Stimulated activated naive CD4-positive, alpha-beta T cell treated with Interleukin-2 at 50 U/mL for 16 hours (primary cell): ENCODE data around the gene SARM1.

Experiments
- DNase-seq: peaks from one replicate; lab custom pipeline; 2025; lab: John Stamatoyannopoulos, UW

SARM1 gene

GRCh38 chr17:28368915-28369683 lies 2.4 kb upstream of the SARM1 start:
- no peak for DNase-seq

- no peak for DNase-seq
Measured at GRCh38 chr17:28369684-28370034, 1.8 kb upstream of the SARM1 start.

- no peak for DNase-seq
Measured at GRCh38 chr17:28370035-28370743, 1.3 kb upstream of the SARM1 start, which contains the start of gene VTN. Gene VTN, minus strand, starts transcription at chr17:28370307. Its CDS starts 104 bp downstream, at chr17:28370203.

GRCh38 chr17:28370744-28371103 lies 770 bp upstream of the SARM1 start:
- DNase-seq = no peak

GRCh38 chr17:28372203-28372944 lies 880 bp downstream of the SARM1 start:
- DNase-seq = no peak

GRCh38 chr17:28372945-28373274 lies 1.4 kb downstream of the SARM1 start:
- no peak for DNase-seq

- DNase-seq = no peak
Measured at GRCh38 chr17:28379814-28380801, 8.6 kb downstream of the SARM1 start.

GRCh38 chr17:28381141-28381825 lies 9.8 kb downstream of the SARM1 start:
- DNase-seq = no peak

- DNase-seq = peak; percentile 60
Measured at GRCh38 chr17:28384281-28385036, 13.0 kb downstream of the SARM1 start.

GRCh38 chr17:28385037-28385400 lies 13.5 kb downstream of the SARM1 start:
- no peak for DNase-seq

- DNase-seq = no peak
Measured at GRCh38 chr17:28385406-28385805, 13.9 kb downstream of the SARM1 start.

GRCh38 chr17:28386391-28386790 lies 14.9 kb downstream of the SARM1 start:
- DNase-seq = no peak

GRCh38 chr17:28388106-28388505 lies 16.6 kb downstream of the SARM1 start:
- DNase-seq = no peak

GRCh38 chr17:28390141-28390540 lies 18.6 kb downstream of the SARM1 start:
- DNase-seq = no peak

- DNase-seq = no peak
Measured at GRCh38 chr17:28390563-28390962, 19.1 kb downstream of the SARM1 start.

GRCh38 chr17:28390984-28391383 lies 19.5 kb downstream of the SARM1 start:
- DNase-seq = no peak

GRCh38 chr17:28391401-28391800 lies 19.9 kb downstream of the SARM1 start:
- DNase-seq = no peak

- DNase-seq = no peak
Measured at GRCh38 chr17:28392491-28392890, 21.0 kb downstream of the SARM1 start.

- no peak for DNase-seq
Measured at GRCh38 chr17:28394337-28395116, 23.0 kb downstream of the SARM1 start.

GRCh38 chr17:28395426-28395825 lies 23.9 kb downstream of the SARM1 start:
- no peak for DNase-seq
